HG03520 (cell line): ENCODE measurements around the gene EHMT1.

ENCODE experiments used
- ATAC-seq: cut with Tn5 transposase; IDR thresholded peaks from one replicate; pipeline ENCODE4 v1.9.1; 2021; ENCODE audit warnings: mild to moderate bottlenecking, moderate library complexity; ENCODE audit not compliant: unreplicated experiment

Gene EHMT1

DNA sequence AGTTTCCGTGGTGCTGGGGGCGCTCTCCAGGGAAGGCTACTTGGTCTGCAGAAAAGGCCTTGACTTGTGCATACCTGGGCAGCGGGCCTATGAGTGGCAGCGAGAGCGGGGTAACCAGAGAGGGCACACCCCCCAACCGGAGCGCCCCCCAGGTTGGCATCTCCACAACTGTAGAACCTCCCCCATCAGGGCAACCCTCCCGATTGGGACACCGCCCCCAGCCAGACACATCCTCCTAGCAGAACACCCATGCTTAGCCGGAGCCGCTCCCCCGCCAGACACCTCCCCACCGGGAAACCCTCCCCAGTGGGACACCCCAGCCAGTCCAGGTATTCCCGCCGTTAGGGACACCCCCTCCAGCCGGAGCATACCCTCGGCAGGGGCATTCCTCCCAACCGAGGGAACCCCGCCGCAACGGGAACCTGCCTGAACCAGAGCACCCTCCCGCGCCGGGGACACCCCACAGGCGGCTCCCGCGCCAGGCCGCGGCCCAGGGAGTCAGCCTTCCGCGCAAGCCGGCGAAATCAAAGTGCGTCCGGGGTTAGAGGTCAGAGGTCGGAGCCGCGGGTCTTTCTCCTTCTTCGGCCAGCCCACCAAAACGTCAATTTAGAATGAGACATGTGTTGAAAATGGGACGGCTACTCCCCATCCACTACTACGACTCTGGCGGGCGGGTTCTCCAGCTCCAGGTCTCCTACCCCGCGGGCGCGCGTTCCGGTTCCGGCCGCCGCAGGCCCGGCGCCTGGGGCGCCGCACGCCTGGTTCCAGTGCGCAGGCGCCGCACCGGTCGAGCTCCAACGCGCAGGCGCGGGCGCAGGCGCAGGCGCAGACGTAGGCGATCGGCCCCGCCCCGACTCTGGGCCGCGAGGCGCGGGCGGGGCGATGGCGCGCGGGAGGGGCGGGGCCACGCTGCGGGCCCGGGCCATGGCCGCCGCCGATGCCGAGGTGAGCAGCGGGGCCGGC, at the start of gene EHMT1:
Gene EHMT1, plus strand, starts transcription at position 901 of the 963 bp plus-strand sequence. Its CDS starts 24 bp downstream, at position 925.
- peak; percentile 60 for ATAC-seq

DNA sequence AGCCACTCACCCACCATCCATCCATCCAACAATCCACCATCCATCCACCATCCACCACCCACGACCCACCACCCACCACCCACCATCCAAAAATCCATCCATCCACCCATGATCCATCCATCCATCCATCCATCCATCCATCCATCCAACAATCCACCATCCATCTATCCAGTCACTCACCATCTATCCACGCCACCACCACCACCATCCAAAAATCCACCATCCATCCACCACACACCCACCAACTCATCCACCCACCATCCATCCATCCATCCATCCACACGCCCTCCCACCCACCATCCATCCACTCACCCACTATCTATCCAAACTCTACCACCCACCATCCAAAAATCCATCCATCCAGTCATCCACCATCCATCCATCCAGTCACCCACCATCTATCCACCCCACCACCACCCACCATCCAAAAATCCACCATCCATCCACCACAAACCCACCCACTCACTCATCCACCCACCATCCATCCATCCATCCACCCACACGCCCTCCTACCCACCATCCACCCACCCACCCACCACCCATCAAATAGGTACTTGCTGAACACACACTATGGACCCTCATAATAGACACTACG, 49.1 kb upstream of the EHMT1 start:
- ATAC-seq: no peak

DNA sequence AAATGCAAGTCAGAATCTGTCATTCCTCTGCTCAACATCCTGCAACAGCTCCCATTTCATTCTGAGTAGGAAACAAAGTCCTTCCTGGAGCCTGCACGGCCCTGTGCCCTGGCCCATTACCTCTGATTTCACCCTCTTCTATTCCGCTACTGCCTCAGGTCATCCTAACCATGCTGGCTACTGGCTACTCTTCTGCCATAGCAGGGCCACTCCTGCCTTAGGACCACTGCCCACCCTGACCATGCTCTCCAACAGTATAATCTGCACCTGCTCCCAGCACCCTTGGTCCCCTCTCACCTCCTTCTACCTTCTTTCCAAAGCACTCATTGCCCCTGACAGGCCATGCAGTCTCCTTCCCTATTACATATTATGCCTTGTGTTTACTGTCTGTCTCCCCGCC, 48.2 kb upstream of the EHMT1 start:
- no peak for ATAC-seq

DNA sequence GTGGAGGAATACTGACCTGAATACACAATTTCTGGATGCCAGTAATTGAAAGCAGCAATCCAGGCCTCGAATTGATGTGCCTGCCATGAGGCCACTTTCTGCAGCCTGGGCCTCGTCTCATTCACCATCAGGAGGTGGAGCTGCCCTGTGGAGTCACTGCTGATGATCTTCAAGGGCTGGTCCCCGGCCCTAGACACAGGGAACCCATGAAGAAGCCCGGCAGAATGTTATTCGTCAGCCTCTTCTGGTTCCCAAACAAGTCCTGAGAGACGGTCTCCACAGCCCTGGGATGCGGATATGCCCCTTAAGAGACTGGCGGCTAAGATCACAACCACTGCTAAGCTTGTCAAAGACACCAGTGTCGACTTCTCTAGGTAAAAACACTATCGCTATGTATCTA, 44.6 kb upstream of the EHMT1 start:
- ATAC-seq: no peak

DNA sequence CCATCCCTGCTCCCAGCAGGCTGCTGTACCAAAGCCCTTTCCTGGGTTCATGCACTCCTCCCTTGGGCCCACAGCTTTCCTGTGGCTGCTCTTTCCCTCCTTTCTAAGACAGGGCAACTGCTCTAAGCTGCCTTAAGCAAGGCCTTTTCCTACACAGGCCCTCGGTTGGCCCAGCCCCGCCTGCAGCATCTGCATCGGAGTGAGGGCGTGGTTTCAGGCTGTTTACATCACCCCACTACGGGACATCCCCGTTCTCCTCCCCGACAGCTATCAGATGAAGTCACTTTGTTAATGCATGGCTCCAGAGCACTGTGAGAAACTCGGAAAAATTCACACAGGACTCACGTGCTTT, 43.5 kb upstream of the EHMT1 start:
- no peak for ATAC-seq

GRCh38 chr9:137575716-137576411, 42.9 kb upstream of the EHMT1 start:
- ATAC-seq: no peak

GRCh38 chr9:137578518-137579258, 40.1 kb upstream of the EHMT1 start, which contains the start of gene DPH7:
Gene DPH7 (minus strand): TSS chr9:137578925. CDS start chr9:137578777, 148 bp downstream.
- peak; percentile 88 for ATAC-seq

GRCh38 chr9:137579259-137579604, 39.6 kb upstream of the EHMT1 start:
- no peak for ATAC-seq

- no peak for ATAC-seq
Measured at GRCh38 chr9:137580209-137580953, 38.4 kb upstream of the EHMT1 start.

DNA sequence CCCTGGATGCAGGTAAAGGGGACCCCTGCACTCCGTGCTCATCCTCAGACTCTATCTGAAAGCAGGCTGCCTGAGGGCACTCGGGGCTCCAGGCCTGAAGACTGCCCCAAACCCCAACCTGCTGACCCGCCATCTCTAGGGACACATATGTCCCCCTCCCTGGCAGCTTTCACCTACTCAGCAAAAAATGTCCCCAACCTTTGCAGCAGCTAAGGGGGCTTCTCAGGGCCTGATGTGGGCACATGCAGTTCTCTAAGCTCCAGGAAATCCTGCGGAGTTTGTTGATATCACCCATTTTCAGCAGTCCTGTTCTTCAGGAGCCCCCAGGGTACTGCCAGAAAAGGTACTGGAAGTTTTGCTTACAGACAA, 37.9 kb upstream of the EHMT1 start:
- no peak for ATAC-seq

GRCh38 chr9:137581361-137582285, 37.2 kb upstream of the EHMT1 start:
- ATAC-seq: no peak

- no peak for ATAC-seq
Measured at GRCh38 chr9:137582286-137582860, 36.4 kb upstream of the EHMT1 start.

DNA sequence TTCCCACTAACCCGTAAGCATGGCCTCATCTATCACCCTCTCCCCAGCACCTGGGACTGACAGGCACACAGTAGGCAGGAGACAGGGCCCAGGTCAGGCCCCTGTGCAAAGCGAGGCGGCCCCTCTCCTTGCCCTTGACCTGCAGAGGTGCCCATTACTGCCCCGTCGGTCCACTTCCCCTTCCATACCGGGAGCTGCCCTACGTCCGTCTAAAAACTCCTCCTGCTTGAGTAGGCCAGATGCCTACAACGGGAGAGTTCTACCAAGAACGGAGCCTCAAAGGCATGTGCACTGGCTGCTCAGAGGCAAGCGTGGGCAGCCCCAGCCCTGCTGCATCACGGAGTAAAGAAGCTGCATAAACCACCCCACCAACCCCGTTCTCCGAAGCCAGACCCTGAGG, 35.5 kb upstream of the EHMT1 start:
- ATAC-seq: no peak

DNA sequence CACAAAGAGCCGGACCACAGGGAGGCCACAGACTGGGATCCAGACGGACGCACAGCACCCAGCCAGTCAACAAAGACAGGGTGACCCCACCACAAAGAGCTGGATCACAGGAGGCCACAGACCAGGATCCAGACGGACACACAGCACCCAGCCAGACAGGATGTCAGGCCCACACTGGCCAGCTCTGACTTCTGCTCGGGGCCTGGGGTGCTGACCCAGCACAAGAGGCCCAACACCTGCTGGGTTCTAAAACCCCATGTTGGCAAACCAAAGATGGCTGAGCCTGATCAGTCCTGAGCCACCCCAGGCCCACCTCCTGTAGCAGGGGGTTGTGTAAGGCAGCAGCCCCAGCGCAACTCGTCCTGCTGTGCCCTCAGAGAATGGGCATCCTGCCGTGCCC, 34.8 kb upstream of the EHMT1 start:
- ATAC-seq: no peak

DNA sequence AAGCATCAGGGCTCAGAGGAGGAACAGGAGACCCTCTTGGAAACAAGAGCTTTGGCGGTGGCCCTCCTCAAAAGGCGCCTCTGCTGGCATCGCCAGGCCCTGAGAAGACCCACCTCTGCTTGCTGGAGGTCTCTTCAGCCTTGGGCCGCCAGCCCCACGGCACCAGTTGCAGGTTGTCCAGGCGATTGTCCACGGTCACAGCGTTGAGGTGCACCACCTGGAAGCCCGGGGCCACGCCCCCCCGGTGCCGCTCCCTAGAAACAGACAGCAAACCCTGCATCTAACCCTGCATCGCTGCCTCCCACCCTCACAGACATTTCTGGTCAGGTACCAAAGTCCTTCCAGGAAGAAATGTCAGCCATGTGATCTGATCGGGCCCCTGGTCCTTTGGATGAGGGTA, 32.0 kb upstream of the EHMT1 start:
- ATAC-seq: no peak

- no peak for ATAC-seq
Measured at GRCh38 chr9:137588311-137588710, 30.5 kb upstream of the EHMT1 start.

- no peak for ATAC-seq
Measured at GRCh38 chr9:137588891-137589290, 29.9 kb upstream of the EHMT1 start.

DNA sequence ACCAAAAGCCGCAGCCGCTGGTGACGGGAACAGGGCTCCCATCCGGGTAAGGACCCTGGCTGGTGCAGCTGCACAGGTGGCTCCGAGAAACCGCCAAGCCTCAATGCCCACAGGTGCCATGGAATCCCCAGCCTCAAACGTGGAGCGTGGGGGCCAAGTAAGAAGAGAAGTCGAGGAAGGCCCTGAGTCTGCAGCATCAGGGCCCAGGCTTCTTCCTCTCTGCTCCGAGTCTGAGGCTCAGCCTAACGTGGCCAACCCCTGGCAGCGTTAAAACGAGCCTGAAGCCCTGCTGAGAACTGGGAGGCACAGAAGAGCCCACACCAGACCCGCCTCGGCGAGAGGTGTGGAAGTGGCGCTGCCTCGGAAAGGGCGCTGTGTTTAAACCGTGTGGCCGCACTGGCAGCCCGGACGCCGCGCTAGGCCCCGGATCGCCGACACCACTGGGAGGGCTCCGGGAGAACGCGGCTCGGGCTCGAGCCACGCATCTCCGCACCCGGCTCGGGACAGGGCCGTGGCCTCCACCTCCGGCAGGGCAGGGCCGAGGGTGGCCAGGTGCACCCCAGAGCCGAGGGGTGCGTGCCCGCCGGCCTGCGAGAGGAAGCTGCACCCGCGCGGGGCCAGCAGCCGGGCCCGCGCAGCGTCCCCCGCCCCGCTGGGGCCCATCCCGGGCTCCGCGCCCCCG, 29.2 kb upstream of the EHMT1 start:
- peak; percentile 16 for ATAC-seq

DNA sequence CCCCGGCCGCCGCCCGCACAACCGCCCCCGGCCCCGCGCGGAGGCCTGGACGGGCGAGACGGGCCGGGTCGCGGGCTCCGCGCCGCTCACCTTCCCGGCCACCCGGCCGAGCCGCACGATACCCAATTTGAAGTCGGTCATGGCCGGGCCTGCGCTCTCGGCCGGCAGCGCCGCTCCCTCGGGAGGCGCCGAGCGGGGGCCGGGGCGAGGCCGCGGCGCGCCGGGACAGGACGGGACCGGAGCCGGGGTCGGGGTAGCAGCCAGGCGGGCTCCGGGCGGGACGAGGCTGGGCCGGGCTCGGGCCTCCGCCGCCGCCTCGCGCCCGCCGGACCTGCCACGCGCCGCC, 28.7 kb upstream of the EHMT1 start:
- peak; percentile 15 for ATAC-seq
